Measurements from ENCODE around the gene FAM120B.

DNA sequence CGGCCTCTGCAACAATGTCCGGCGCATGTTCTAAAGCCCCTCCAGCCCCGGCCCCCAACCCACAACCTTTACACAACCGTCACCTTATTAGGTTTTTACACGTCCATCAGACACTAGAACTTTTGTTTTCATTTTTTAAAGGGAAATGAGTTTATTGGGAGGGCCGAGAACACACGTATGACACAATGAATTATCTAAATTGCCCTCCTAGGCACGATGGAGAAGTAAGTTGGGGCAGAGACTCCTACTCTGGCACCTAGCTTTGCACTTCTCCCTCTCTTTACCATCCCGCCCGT is 14.5 kb upstream of the FAM120B start:
- TF ChIP-seq RARB (CRISPR knock-in tag; IDR thresholded peaks at IDR 0.05): no peak
- no peak for TF ChIP-seq SNAI2 (CRISPR knock-in tag; IDR thresholded peaks at IDR 0.05)
- no peak for TF ChIP-seq ZNF565 (CRISPR knock-in tag; conservative IDR thresholded peaks at IDR 0.05; ENCODE audit: low read depth)
- no peak for TF ChIP-seq ARNTL (CRISPR knock-in tag; IDR thresholded peaks at IDR 0.05; ENCODE audit: borderline replicate concordance, low read depth)
